Liver (tissue), 9 donors: ENCODE results near the gene CLDN8. TPM values are rescaled to one million over a fixed set of nuclear protein-coding genes. Genes with fewer than 3 reads are reported as not detected.
A peak's percentile ranks its signal among the peaks of the same experiment; 100 is the strongest.

Experiments used
- DNase-seq: peaks from one replicate; pipeline ENCODE4 v3.0.0-alpha.2; 2017; ENCODE audit warnings: low spot score
- H3K27ac ChIP-seq, 2 donors: one replicate each; pipeline ENCODE4 v1.7.0; 2013; ENCODE audit warnings: inconsistent platforms in 2 of 2, low read length in 2 of 2, control low read depth in 1 of 2, low read depth in 1 of 2, mild to moderate bottlenecking in 1 of 2
- H3K27me3 ChIP-seq, 4 donors: one replicate each; pipeline versions ENCODE4 v1.6.1 to v1.7.0; 2013; ENCODE audit warnings: low read length in 3 of 4, inconsistent platforms in 1 of 4, mild to moderate bottlenecking in 1 of 4, moderate library complexity in 1 of 4; ENCODE audit not compliant: control insufficient read depth in 4 of 4, insufficient read depth in 4 of 4
- H3K36me3 ChIP-seq, 4 donors: one replicate each; pipeline versions ENCODE4 v1.6.1 to v1.7.0; 2013; ENCODE audit warnings: low read length in 3 of 4, mild to moderate bottlenecking in 3 of 4, low read depth in 1 of 4, moderate library complexity in 1 of 4; ENCODE audit not compliant: control insufficient read depth in 4 of 4, insufficient read depth in 3 of 4
- H3K4me1 ChIP-seq, 4 donors: one replicate each; pipeline versions ENCODE4 v1.6.1 to v1.7.0; 2013; ENCODE audit warnings: low read length in 3 of 4, mild to moderate bottlenecking in 3 of 4, moderate library complexity in 1 of 4; ENCODE audit not compliant: control insufficient read depth in 4 of 4, insufficient read depth in 4 of 4
- H3K4me3 ChIP-seq, 3 donors: one replicate each; pipeline versions ENCODE4 v1.6.1 to v1.7.0; 2013; ENCODE audit warnings: low read length in 3 of 3, control low read depth in 1 of 3, low read depth in 1 of 3, mild to moderate bottlenecking in 1 of 3
- H3K9ac ChIP-seq, 2 donors: one replicate each; pipeline ENCODE4 v1.7.0; 2013; ENCODE audit warnings: low read length in 2 of 2, mild to moderate bottlenecking in 2 of 2, moderate library complexity in 2 of 2, control low read depth in 1 of 2, low read depth in 1 of 2
- H3K9me3 ChIP-seq, 4 donors: one replicate each; pipeline versions ENCODE4 v1.6.1 to v1.7.0; 2013; ENCODE audit warnings: low read length in 3 of 4; ENCODE audit not compliant: control insufficient read depth in 4 of 4
- ATF3 ChIP-seq: IDR thresholded peaks from 2 replicates; pipeline ENCODE4 v1.6.1; 2016; ENCODE audit warnings: antibody characterized with exemption
- CTCF ChIP-seq: fragments of 150-350 bp; IDR thresholded peaks from 2 replicates; pipeline ENCODE4 v1.5.1; 2017; ENCODE audit warnings: improper control_type of control experiment, low read depth, low read length; ENCODE audit not compliant: missing input control
- EGR1 ChIP-seq, 2 donors: IDR thresholded peaks; 2 replicates each; pipeline ENCODE4 v1.6.1; 2016 to 2018; ENCODE audit warnings: antibody characterized with exemption in 2 of 2, low read depth in 2 of 2
- FOXA1 ChIP-seq: IDR thresholded peaks from 2 replicates; pipeline ENCODE4 v1.6.1; 2016; ENCODE audit warnings: antibody characterized with exemption
- FOXA2 ChIP-seq: IDR thresholded peaks from 2 replicates; pipeline ENCODE4 v1.6.1; 2016; ENCODE audit warnings: antibody characterized with exemption
- GABPA ChIP-seq, 2 donors: IDR thresholded peaks in 1 of 2; conservative IDR thresholded peaks in 1 of 2; 2 replicates each; pipeline ENCODE4 v1.6.1; 2016; ENCODE audit warnings: antibody characterized with exemption in 2 of 2, mild to moderate bottlenecking in 1 of 2, moderate library complexity in 1 of 2
- HNF4A ChIP-seq, 2 donors: conservative IDR thresholded peaks; 2 replicates each; pipeline ENCODE4 v1.6.1; 2016; ENCODE audit warnings: antibody characterized with exemption in 2 of 2, mild to moderate bottlenecking in 2 of 2
- HNF4G ChIP-seq: IDR thresholded peaks from 2 replicates; pipeline ENCODE4 v1.6.1; 2016; ENCODE audit warnings: antibody characterized with exemption
- JUND ChIP-seq, 2 donors: IDR thresholded peaks; 2 replicates each; pipeline ENCODE4 v1.6.1; 2016; ENCODE audit warnings: antibody characterized with exemption in 2 of 2
- MAX ChIP-seq: IDR thresholded peaks from 2 replicates; pipeline ENCODE4 v1.6.1; 2016; ENCODE audit warnings: antibody characterized with exemption
- NR2F2 ChIP-seq: IDR thresholded peaks from 2 replicates; pipeline ENCODE4 v1.6.1; 2016; ENCODE audit warnings: antibody characterized with exemption
- REST ChIP-seq: IDR thresholded peaks from 2 replicates; pipeline ENCODE4 v1.6.1; 2016; ENCODE audit warnings: antibody characterized with exemption, mild to moderate bottlenecking
- RXRA ChIP-seq, 2 donors: IDR thresholded peaks; 2 replicates each; pipeline ENCODE4 v1.6.1; 2017 to 2018; ENCODE audit warnings: antibody characterized with exemption in 2 of 2, mild to moderate bottlenecking in 1 of 2
- SP1 ChIP-seq: IDR thresholded peaks from 2 replicates; pipeline ENCODE4 v1.6.1; 2018; ENCODE audit warnings: antibody characterized with exemption, mild to moderate bottlenecking
- TAF1 ChIP-seq: conservative IDR thresholded peaks from 2 replicates; pipeline ENCODE4 v1.6.1; 2016; ENCODE audit warnings: antibody characterized with exemption, mild to moderate bottlenecking
- YY1 ChIP-seq: IDR thresholded peaks from 2 replicates; pipeline ENCODE4 v1.6.1; 2016; ENCODE audit warnings: antibody characterized with exemption, mild to moderate bottlenecking
- ZBTB33 ChIP-seq: IDR thresholded peaks from 2 replicates; pipeline ENCODE4 v1.6.1; 2016; ENCODE audit warnings: antibody characterized with exemption
- WGBS: extraction: QIAGEN DNeasy Blood & Tissue Kit; methylation state at CpG from one replicate; pipeline ENCODE4 v1.1.7; 2013; 5-methylcytosine and 5-hydroxymethylcytosine counted together
- polyA plus RNA-seq, 2 donors: library from polyadenylated mRNA; stranded (reverse) in 1 of 2; unstranded in 1 of 2; fragments of 200-250 nt in 1 of 2; fragments of >200 nt in 1 of 2; fragmentation: Nextera tagmentation in 1 of 2; extraction: Ambion mirVana in 1 of 2; gene quantifications; one replicate each; pipeline versions ENCODE4 v1.2.1 to v1.2.3, GENCODE V29; 2013 to 2015
- total RNA-seq, 2 donors: library from RNA; depleted of rRNA; stranded (reverse); fragments of >200 nt; gene quantifications; one replicate each; pipeline ENCODE4 v1.2.3, GENCODE V29; 2014
- donor health status: healthy.
- donor health status: healthy.
- donor health status: healthy.
- donor health status: healthy.
- donor health status: healthy.

CLDN8 gene
- total and polyA plus RNA-seq, 4 donors, result 0.10 TPM; not detected in 3

- Histone ChIP-seq H3K27me3 (no peaks in the 10 kb centered on the region), H3K4me3 (no peak overlapping the region), H3K27ac (peak overlapping the region in 1 of 2 donors; percentile 1), H3K4me1 (no peaks in the 10 kb centered on the region), H3K36me3 (no peaks in the 10 kb centered on the region), H3K9me3 (no peaks in the 10 kb centered on the region), H3K9ac (no peak overlapping the region)
- TF ChIP-seq SP1, result no peak
- TF ChIP-seq ATF3, result no peak
- TF ChIP-seq GABPA (IDR thresholded peaks at IDR 0.05 in 1 of 2, conservative IDR thresholded peaks at IDR 0.05 in 1 of 2), result no peak
- TF ChIP-seq YY1, result no peak
- TF ChIP-seq CTCF, result no peak
- TF ChIP-seq FOXA1, result no peak
- no peak for TF ChIP-seq JUND (IDR thresholded peaks at IDR 0.05)
- TF ChIP-seq FOXA2, result no peak
- TF ChIP-seq NR2F2, result no peak
- TF ChIP-seq REST, result no peak
- TF ChIP-seq MAX, result no peak
- TF ChIP-seq TAF1, result no peak
- 68% methylated on average over 1 of the region's 1 CpG for WGBS
- DNase-seq, result no peak
Observed at GRCh38 chr21:30227128-30227527, 11.2 kb upstream of the CLDN8 start.

GRCh38 chr21:30223596-30223995 lies 7.7 kb upstream of the CLDN8 start:
- Histone ChIP-seq H3K36me3 (no peaks in the 10 kb centered on the region), H3K27ac (no peak overlapping the region), H3K27me3 (no peaks in the 10 kb centered on the region), H3K9me3 (no peaks in the 10 kb centered on the region), H3K4me3 (no peak overlapping the region), H3K9ac (no peak overlapping the region), H3K4me1 (no peaks in the 10 kb centered on the region)
- DNase-seq, result no peak
- TF ChIP-seq MAX, result no peak
- no peak for TF ChIP-seq CTCF
- TF ChIP-seq RXRA (IDR thresholded peaks at IDR 0.05), result no peak
- no peak for TF ChIP-seq FOXA1
- no peak for TF ChIP-seq JUND (IDR thresholded peaks at IDR 0.05)
- no peak for TF ChIP-seq TAF1
- TF ChIP-seq HNF4A (conservative IDR thresholded peaks at IDR 0.05), result no peak
- no peak for TF ChIP-seq EGR1 (IDR thresholded peaks at IDR 0.05; ENCODE audit: low read depth in 2 of 2)
- no peak for TF ChIP-seq HNF4G
- no peak for TF ChIP-seq NR2F2
- no peak for TF ChIP-seq ATF3
- no peak for TF ChIP-seq SP1
- TF ChIP-seq ZBTB33, result no peak
- WGBS, result 55% methylated on average over 2 of the region's 2 CpGs
